Neural progenitor cell (in vitro differentiated cells): ENCODE data around the gene RPL29.

Experiments used
- EZH2 ChIP-seq: fragments of 200-600 bp; sonication (generic); IDR thresholded peaks from 2 replicates; pipeline ENCODE4 v1.6.1; 2017; ENCODE audit warnings: antibody characterized with exemption, mild to moderate bottlenecking, moderate library complexity
- TF ChIP-seq, protein P1 (sequence below): fragments of 200-600 bp; sonication (generic); IDR thresholded peaks from 2 replicates; pipeline ENCODE4 v1.5.1; 2017; ENCODE audit warnings: antibody characterized with exemption, mild to moderate bottlenecking

- TF ChIP-seq, protein P1, sequence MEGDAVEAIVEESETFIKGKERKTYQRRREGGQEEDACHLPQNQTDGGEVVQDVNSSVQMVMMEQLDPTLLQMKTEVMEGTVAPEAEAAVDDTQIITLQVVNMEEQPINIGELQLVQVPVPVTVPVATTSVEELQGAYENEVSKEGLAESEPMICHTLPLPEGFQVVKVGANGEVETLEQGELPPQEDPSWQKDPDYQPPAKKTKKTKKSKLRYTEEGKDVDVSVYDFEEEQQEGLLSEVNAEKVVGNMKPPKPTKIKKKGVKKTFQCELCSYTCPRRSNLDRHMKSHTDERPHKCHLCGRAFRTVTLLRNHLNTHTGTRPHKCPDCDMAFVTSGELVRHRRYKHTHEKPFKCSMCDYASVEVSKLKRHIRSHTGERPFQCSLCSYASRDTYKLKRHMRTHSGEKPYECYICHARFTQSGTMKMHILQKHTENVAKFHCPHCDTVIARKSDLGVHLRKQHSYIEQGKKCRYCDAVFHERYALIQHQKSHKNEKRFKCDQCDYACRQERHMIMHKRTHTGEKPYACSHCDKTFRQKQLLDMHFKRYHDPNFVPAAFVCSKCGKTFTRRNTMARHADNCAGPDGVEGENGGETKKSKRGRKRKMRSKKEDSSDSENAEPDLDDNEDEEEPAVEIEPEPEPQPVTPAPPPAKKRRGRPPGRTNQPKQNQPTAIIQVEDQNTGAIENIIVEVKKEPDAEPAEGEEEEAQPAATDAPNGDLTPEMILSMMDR, result no peak
- no peak for TF ChIP-seq EZH2
These were observed 44.9 kb upstream of the RPL29 start for GRCh38 chr3:52040600-52040999.
